ENCODE data around the gene PCDHGC3.

- TF ChIP-seq CTCF (IDR thresholded peaks at IDR 0.05) (no peak), EP300 (IDR thresholded peaks at IDR 0.05) (no peak), POLR2A (IDR thresholded peaks at IDR 0.05) (no peak)
These were observed 14.1 kb downstream of the PCDHGC3 start for GRCh38 chr5:141489841-141490240.

All from tibial nerve (tissue), 4 donors.